ENCODE data around the gene KDELR3.

DNA sequence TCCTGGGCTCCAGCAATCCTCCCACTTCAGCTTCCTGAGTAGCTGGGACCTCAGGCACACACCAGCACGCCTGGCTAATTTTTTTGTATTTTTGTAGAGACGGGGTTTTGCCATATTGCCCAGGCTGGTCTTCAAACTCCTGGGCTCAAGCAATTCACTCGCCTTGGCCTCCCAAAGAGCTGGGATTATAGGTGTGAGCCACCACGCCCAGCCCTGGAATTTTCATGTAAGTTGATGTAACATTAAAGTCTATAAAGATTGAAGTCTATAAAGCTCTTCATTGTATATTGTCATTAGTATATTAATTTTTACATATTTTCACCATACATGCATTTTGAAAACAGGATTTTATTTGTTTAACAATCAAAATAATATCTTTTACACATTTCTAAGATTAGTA is 50.7 kb downstream of the KDELR3 start:
- TF ChIP-seq JUNB (IDR thresholded peaks at IDR 0.05), result no peak
- TF ChIP-seq, protein P1, sequence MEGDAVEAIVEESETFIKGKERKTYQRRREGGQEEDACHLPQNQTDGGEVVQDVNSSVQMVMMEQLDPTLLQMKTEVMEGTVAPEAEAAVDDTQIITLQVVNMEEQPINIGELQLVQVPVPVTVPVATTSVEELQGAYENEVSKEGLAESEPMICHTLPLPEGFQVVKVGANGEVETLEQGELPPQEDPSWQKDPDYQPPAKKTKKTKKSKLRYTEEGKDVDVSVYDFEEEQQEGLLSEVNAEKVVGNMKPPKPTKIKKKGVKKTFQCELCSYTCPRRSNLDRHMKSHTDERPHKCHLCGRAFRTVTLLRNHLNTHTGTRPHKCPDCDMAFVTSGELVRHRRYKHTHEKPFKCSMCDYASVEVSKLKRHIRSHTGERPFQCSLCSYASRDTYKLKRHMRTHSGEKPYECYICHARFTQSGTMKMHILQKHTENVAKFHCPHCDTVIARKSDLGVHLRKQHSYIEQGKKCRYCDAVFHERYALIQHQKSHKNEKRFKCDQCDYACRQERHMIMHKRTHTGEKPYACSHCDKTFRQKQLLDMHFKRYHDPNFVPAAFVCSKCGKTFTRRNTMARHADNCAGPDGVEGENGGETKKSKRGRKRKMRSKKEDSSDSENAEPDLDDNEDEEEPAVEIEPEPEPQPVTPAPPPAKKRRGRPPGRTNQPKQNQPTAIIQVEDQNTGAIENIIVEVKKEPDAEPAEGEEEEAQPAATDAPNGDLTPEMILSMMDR (IDR thresholded peaks at IDR 0.05 in 2 of 3, conservative IDR thresholded peaks at IDR 0.05 in 1 of 3; ENCODE audit: control insufficient read depth in 2 of 3, extremely low read depth in 1 of 3, insufficient read depth in 1 of 3, low read depth in 3 of 3, low read length in 3 of 3), result no peak
- TF ChIP-seq YBX1 (IDR thresholded peaks at IDR 0.05), result no peak
- TF ChIP-seq YY1 (IDR thresholded peaks at IDR 0.05; ENCODE audit: low read depth, low read length), result no peak
- TF ChIP-seq, protein P2, sequence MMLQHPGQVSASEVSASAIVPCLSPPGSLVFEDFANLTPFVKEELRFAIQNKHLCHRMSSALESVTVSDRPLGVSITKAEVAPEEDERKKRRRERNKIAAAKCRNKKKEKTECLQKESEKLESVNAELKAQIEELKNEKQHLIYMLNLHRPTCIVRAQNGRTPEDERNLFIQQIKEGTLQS (IDR thresholded peaks at IDR 0.05; ENCODE audit: borderline replicate concordance, extremely low read depth, low read depth, low read length), result no peak
- TF ChIP-seq, protein P3, sequence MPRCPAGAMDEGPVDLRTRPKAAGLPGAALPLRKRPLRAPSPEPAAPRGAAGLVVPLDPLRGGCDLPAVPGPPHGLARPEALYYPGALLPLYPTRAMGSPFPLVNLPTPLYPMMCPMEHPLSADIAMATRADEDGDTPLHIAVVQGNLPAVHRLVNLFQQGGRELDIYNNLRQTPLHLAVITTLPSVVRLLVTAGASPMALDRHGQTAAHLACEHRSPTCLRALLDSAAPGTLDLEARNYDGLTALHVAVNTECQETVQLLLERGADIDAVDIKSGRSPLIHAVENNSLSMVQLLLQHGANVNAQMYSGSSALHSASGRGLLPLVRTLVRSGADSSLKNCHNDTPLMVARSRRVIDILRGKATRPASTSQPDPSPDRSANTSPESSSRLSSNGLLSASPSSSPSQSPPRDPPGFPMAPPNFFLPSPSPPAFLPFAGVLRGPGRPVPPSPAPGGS (IDR thresholded peaks at IDR 0.05; ENCODE audit: borderline replicate concordance, insufficient read depth, low read depth, low read length, poor library complexity, severe bottlenecking), result no peak
- TF ChIP-seq POLR2A (IDR thresholded peaks at IDR 0.05; ENCODE audit: low read depth, low read length), result no peak
- no peak for TF ChIP-seq RAD21 (IDR thresholded peaks at IDR 0.05; ENCODE audit: insufficient read depth, low read depth, low read length)
- no peak for TF ChIP-seq NFXL1 (IDR thresholded peaks at IDR 0.05; ENCODE audit: borderline replicate concordance)
